ENCODE data around the gene LFNG.
"Not testable (repeated sequence)": the region's sequence is repeated elsewhere in the genome, so short reads cannot be mapped to it uniquely, and the experiment has no call there.

LFNG gene

GRCh38 chr7:2531796-2532110 lies 12.2 kb downstream of the LFNG start:
- not testable (repeated sequence) for DNase-seq

GRCh38 chr7:2532199-2532772 lies 12.7 kb downstream of the LFNG start:
- DNase-seq, result not testable (repeated sequence)

DNA sequence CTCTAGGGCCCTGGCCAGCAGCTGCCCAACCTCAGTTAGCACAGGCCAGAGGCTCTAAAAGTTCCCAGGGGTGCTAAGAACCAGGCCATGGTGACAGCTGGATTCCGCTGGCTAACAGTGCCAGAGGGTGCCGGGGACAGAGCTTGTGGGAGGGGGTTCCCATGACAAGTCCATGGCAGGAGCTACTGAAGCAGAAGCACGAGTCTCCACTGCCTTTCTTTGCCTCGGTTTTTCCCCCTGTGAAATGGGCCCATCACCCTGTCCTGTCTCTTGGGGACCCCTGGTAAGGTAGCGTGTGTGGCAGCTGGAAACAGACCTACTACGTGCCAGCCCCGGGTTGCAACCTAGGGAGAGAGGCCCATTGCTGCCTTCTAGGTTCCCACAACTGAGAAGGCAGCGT lies 13.2 kb downstream of the LFNG start:
- DNase-seq, result not testable (repeated sequence)

DNA sequence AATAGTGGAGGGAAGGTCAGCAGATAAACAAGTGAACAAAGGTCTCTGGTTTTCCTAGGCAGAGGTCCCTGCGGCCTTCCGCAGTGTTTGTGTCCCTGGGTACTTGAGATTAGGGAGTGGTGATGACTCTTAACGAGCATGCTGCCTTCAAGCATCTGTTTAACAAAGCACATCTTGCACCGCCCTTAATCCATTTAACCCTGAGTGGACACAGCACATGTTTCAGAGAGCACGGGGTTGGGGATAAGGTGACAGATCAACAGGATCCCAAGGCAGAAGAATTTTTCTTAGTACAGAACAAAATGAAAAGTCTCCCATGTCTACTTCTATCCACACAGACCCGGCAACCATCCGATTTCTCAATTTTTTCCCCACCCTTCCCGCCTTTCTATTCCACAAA lies 14.0 kb downstream of the LFNG start:
- not testable (repeated sequence) for DNase-seq

DNA sequence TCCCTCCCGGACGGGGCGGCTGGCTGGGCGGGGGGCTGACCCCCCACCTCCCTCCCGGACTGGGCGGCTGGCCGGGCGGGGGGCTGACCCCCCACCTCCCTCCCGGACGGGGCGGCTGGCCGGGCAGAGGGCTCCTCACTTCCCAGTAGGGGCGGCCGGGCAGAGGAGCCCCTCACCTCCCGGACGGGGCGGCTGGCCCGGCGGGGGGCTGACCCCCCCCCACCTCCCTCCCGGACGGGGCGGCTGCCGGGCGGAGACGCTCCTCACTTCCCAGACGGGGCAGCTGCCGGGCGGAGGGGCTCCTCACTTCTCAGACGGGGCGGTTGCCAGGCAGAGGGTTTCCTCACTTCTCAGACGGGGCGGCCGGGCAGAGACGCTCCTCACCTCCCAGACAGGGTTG lies 14.6 kb downstream of the LFNG start:
- not testable (repeated sequence) for DNase-seq

GRCh38 chr7:2535872-2536627 lies 16.5 kb downstream of the LFNG start:
- not testable (repeated sequence) for DNase-seq

DNA sequence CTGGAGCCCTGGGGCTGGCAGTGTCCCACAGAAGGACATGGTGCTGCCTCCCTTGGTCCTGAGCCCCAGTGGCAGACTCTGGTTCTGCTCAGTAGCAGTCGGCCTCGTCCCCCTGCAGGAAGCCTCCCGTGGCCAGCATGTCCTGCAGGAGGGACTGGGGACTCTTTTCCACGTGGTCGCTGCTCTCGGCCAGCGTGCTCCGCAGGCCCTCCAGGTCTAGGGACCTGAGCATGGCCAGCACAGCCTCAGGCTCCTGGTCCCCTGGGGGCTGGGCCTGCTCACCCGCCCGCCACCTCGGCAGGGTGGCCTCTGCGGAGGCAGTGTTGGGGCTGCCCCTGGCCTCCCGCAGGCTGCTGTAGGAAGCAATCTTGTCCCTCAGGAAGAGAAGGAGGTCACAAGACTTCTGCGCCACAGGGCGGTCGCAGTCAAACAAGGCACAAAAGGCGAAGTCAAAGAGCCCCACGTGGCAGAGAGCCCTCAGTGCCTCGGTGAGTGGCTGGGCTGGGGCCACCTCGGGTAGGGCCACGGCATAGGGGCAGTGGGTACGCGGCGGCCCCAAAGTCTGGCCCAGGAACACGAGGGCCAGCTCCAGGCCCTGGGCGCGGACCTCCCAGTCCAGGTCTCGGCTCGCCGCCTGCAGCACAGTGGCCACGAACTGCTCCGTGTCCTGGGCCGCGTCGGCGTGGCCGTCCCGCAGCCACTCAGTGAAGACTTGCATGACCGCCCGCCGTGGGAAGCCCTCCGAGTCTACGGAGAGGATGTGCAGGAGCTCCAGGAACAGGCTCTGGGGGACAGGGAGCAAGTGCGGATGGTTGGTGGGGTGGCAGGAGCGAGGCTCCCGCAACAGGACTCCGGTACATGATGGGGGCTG lies 18.6 kb downstream of the LFNG start:
- DNase-seq, result no peak

DNA sequence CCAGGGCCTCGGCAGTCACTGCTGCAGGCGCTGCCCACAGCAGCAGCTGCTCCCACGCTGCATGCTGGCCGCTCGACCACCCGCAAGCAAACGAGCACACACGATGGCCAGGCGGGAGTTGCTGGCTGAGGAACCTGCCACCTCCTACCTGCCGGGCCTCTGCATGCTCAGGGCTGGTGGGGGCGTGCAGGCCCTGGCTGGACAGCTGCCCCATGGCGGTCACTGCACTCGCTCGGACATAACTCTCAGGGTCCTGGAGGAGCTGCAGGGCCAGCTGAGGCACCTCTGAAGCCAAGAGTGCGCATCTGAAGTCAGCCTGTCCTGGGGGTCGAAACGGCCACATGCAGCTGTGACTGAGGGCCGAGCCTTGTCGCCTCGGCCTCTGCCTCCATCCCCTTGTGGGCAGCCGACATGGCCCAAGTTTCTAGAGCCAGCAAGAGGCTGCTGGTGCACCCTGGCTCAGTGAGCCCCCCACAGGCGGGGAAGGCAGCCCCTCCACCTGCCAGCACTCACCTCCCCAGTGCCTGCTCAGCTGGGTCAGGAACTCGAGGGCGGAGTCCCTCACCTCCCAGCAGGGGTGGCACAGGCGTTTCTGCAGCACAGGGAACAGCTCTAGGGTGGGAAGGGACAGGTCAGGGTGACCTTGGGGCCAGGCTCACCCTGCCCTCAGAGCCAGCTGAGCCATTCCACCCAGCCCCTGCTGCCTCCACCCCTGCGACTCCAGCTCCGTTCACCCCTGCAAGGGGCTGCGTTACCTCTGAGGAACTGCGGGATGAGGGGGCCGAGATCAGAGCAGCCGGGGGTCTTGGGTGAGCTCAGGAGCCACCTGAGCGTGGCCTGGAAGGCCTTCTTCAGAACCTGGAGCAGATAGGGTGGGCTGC lies 19.7 kb downstream of the LFNG start:
- no peak for DNase-seq

GRCh38 chr7:2540133-2540532 lies 20.6 kb downstream of the LFNG start:
- no peak for DNase-seq

GRCh38 chr7:2540641-2541051 lies 21.1 kb downstream of the LFNG start:
- DNase-seq, result no peak

GRCh38 chr7:2541291-2542010 lies 21.9 kb downstream of the LFNG start:
- DNase-seq, result no peak

- no peak for DNase-seq
Measured at GRCh38 chr7:2542011-2542915, 22.7 kb downstream of the LFNG start.

GRCh38 chr7:2542916-2543871 lies 23.6 kb downstream of the LFNG start:
- no peak for DNase-seq

DNA sequence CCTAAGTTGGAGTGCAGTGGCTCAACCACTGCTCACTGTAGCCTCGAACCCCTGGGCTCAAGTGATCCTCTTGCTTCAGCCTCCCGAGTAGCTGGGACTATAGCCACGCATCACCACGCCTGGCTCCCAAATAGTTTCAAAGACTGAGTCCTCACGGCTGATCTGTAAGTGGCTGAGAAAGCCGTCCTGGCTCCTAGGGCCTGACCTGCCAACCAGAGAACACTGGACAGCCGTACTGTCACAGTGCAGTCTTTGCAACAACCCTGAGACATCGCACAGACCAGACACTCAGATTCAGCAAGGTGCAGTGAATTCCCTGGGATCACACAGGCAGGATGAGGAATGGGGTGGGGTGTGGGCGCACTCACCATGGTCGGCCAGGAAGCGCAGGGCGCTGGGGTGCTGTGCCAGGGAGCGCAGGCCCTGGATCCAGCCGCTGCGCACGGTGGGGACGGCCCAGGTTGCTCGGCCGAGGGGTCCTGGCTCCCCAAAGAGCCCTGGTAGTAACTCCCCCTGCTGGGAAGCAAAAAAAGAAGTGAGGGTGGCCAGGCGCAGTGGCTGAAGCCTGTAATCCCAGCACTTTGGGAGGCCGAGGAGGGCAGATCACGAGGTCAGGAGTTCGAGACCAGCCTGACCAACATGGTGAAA lies 25.1 kb downstream of the LFNG start:
- DNase-seq, result no peak

DNA sequence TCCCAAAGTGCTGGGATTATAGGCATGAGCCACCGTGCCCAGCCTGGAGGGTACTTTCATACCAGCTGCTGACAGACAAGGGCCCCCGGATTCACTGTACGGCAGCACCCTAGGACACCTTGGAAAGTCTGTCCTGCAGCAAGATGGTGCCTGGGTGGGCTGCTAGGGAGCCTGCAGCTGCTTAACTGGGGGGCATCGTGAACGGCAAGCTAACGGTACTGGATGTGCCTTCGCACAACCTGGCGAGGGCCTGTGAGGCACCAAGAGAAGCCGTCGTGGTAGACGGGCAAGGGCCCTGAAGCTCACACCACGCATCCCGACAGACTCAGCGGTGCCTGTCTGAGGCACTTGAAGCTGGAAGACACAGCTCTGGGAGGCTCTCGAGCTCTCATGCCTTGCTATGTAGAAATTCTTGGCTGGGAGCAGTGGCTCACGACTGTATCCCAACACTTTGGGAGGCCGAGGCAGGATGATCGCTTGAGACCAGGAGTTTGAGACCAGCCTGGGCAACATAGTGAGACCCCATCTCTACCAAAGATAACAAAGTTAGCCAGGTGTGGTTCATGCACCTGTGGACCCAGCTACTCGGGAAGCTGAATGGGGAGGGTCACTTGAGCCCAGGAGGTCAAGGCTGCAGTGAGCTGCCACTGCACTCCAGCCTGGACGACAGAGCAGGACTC lies 26.3 kb downstream of the LFNG start:
- DNase-seq, result no peak

DNA sequence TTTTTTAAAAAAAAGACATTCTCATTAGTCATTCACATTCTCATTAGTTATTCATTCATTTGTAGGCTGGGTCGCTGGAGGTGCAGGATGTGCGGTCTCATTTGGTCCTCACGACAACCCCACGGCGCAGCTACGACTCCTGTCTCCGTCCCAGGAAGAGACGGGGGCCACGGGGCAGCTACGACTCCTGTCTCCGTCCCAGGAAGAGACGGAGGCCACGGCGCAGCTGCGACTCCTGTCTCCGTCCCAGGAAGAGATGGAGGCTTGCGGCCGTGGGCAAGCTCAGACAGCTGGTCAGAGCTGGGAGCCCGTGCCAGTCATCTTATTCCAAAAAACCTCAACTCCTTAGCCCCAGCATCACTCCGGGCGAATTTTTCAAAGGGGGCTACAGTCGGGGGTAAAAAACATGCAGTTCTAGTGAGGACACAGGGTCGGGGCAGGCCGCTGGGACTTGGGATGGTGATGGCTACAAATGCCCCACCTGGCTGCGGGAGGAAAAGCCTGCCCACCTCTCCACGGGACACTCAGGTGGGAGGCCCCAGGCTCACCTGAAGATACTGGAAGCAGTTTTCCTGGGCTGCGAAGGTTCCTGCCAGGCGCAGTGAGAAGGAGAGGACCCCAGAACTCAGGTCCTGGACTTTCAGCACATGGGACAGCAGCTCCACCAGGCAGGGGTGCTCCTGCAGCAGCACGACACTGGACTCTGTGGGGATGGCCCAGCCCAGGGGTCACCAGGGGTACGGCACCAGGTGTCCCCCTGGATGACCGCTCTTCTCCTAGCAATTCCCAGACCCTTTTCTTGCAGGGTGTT lies 27.4 kb downstream of the LFNG start:
- DNase-seq, result no peak

GRCh38 chr7:2551418-2551817 lies 31.8 kb downstream of the LFNG start:
- no peak for DNase-seq

DNA sequence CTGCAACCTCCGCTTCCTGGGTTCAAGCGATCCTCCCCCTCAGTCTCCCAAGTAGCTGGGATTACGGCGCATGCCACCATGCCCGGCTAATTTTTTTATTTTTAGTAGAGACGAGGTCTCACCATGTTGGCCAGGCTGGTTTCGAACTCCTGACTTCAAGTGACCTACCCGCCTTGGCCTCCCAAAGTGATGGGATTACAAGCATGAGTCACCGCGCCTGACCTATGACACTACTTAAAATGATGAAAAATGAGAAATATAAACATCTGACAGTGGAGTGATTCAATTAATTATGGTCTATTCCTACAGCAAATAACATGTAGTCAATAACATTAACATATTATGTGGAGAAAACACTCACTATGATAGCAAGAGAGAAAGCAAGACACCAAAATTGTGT lies 33.5 kb downstream of the LFNG start:
- DNase-seq, result no peak
